K562 (cell line): ENCODE measurements around the gene IRF2BP2.

Source experiments
- ETV6 ChIP-seq, 3 experiments: fragments of 150-350 bp in 1 of 3; sonication (generic) in 1 of 3; formaldehyde crosslinking in 1 of 3; IDR thresholded peaks; 2 replicates each; pipeline versions ENCODE4 v1.6.1 to v1.8.0; 2014 to 2022; ENCODE audit warnings: borderline replicate concordance in 2 of 3, low read depth in 2 of 3, antibody characterized with exemption in 1 of 3, low read length in 1 of 3, mild to moderate bottlenecking in 1 of 3, missing genetic modification reagents in 1 of 3
- EZH2 ChIP-seq: IDR thresholded peaks from 2 replicates; pipeline ENCODE4 v1.6.1; 2012; ENCODE audit warnings: low read depth, mild to moderate bottlenecking, inconsistent platforms, low read length, borderline replicate concordance
- JUNB ChIP-seq: fragments of 450-650 bp; formaldehyde crosslinking; conservative IDR thresholded peaks from 2 replicates; pipeline ENCODE4 v1.4.0; 2020; ENCODE audit warnings: mild to moderate bottlenecking
- SMAD1 ChIP-seq: fragments of 150-350 bp; IDR thresholded peaks from 2 replicates; pipeline ENCODE4 v1.6.1; 2014; ENCODE audit warnings: low read length, low read depth; ENCODE audit not compliant: partially characterized antibody
- TAF1 ChIP-seq: IDR thresholded peaks from 2 replicates; pipeline ENCODE4 v1.6.1; 2011; ENCODE audit warnings: mild to moderate bottlenecking, low read length, moderate library complexity; ENCODE audit not compliant: insufficient read depth, control insufficient read depth, severe bottlenecking; ENCODE audit errors: extremely low read depth
- ZFP91 ChIP-seq: sonication (generic); formaldehyde crosslinking; IDR thresholded peaks from 2 replicates; pipeline ENCODE4 v1.8.0; 2022; ENCODE audit warnings: mild to moderate bottlenecking, missing genetic modification reagents

GRCh38 chr1:234612352-234613127 lies 2.6 kb upstream of the IRF2BP2 start:
- TF ChIP-seq SMAD1 (peak; percentile 97), ETV6 (IDR thresholded peaks at IDR 0.05; ENCODE audit: borderline replicate concordance in 1 of 2, low read depth in 2 of 2, low read length in 1 of 2) (peak; percentile 67 to 84), ETV6 (CRISPR knock-in tag; IDR thresholded peaks at IDR 0.05; ENCODE audit: borderline replicate concordance) (no peak), EZH2 (no peak), JUNB (CRISPR knock-in tag) (no peak), ZFP91 (CRISPR knock-in tag) (no peak), TAF1 (peak; percentile 61)
